ENCODE results near the gene LGALS8. TPM values are rescaled to one million over a fixed set of nuclear protein-coding genes. Genes with fewer than 3 reads are reported as not detected.

LGALS8 gene
- total and polyA plus RNA-seq, 2 donors (not counting 1 experiment from before 2014, with no cell fraction given), result 38.0 to 67.0 TPM

GRCh38 chr1:236590553-236591150 lies 66.9 kb downstream of the LGALS8 start:
- Histone ChIP-seq H4K20me1 (ENCODE audit: control insufficient read depth, insufficient read depth, low read length, poor library complexity, severe bottlenecking) (no peaks in the 10 kb centered on the region), H3K9ac (ENCODE audit: low read length) (no peak overlapping the region), H3K4me1 (ENCODE audit: control insufficient read depth in 2 of 2, insufficient read depth in 2 of 2, low read length in 2 of 2) (no peaks in the 10 kb centered on the region), H3K9me3 (ENCODE audit: control extremely low read depth in 1 of 3, control insufficient read depth in 2 of 3, insufficient read depth in 1 of 3, low read length in 2 of 3) (no peaks in the 10 kb centered on the region), H3K4me2 (replicated peaks; ENCODE audit: low read depth, low read length, poor library complexity, severe bottlenecking) (no peak overlapping the region), H3K36me3 (replicated peaks in 1 of 2; ENCODE audit: control extremely low read depth in 1 of 2, control insufficient read depth in 1 of 2, extremely low read depth in 1 of 2, insufficient read depth in 2 of 2, low read length in 1 of 2) (peaks cover 7 to 85% of the 10 kb centered on the region in 2 experiments), H3K27ac (ENCODE audit: low read length in 2 of 2) (no peak overlapping the region), H2AFZ (ENCODE audit: insufficient read depth, low read depth, low read length, poor library complexity, severe bottlenecking) (no peak overlapping the region), H3K27me3 (replicated peaks in 1 of 4; ENCODE audit: control extremely low read depth in 1 of 4, control insufficient read depth in 3 of 4, insufficient read depth in 4 of 4, low read length in 3 of 4) (no peaks in the 10 kb centered on the region), H3K79me2 (ENCODE audit: control insufficient read depth, insufficient read depth, low read length) (no peaks in the 10 kb centered on the region), H3K4me3 (ENCODE audit: control extremely low read depth in 1 of 5, extremely low read depth in 1 of 5, insufficient read depth in 1 of 5, low read depth in 2 of 5, low read length in 4 of 5) (no peak overlapping the region)
- ChIA-PET CTCF (no interaction called here), POLR2A (no interaction called here)
- DNase-seq (no peak), ATAC-seq (ENCODE audit: low read depth) (no peak)
- Mint-ChIP-seq H3K27me3 (no peaks in the 10 kb centered on the region), H3K9me3 (ENCODE audit: insufficient read depth) (no peaks in the 10 kb centered on the region), H3K4me3 (no peak overlapping the region), H3K27ac (no peak overlapping the region), H3K4me1 (no peaks in the 10 kb centered on the region)
- 83% methylated on average over 1 of the region's 2 CpGs for WGBS (ENCODE audit: insufficient coverage)
- intact Hi-C loops (cut with micrococcal nuclease), result no loop called here
- TF ChIP-seq CTCF (IDR thresholded peaks at IDR 0.05), result no peak
- no peak for TF ChIP-seq EZH2 (IDR thresholded peaks at IDR 0.05; ENCODE audit: borderline replicate concordance, insufficient read depth, low read depth, low read length, poor library complexity, severe bottlenecking)

GRCh38 chr1:236602171-236602570 lies 78.4 kb downstream of the LGALS8 start:
- Mint-ChIP-seq H3K4me3 (peak overlapping the region; percentile 99), H3K9me3 (ENCODE audit: insufficient read depth) (no peaks in the 10 kb centered on the region), H3K27me3 (no peaks in the 10 kb centered on the region), H3K27ac (no peak overlapping the region), H3K4me1 (peaks cover 32% of the 10 kb centered on the region)
- ChIA-PET POLR2A (no interaction called here), CTCF (interaction anchor here (1.1 kb wide), 1 partner anchor 9 kb away, joined by 4 read pairs; no protein-coding TSS in a partner anchor)
- peaks cover 42% of the 10 kb centered on the region for H3K79me2 ChIP-seq (ENCODE audit: control insufficient read depth, insufficient read depth, low read length)
- no peaks in the 10 kb centered on the region for H3K9me3 ChIP-seq (ENCODE audit: control extremely low read depth in 1 of 3, control insufficient read depth in 2 of 3, insufficient read depth in 1 of 3, low read length in 2 of 3)
- no peaks in the 10 kb centered on the region for H3K27me3 ChIP-seq (replicated peaks in 1 of 4; ENCODE audit: control extremely low read depth in 1 of 4, control insufficient read depth in 3 of 4, insufficient read depth in 4 of 4, low read length in 3 of 4)
- intact Hi-C loops (cut with micrococcal nuclease), result loop anchor here (5.0 to 10.0 kb wide), 2 partner anchors 960 to 1097 kb away; partner anchors contain the start of gene B3GALNT2
- H3K36me3 ChIP-seq (replicated peaks in 1 of 2; ENCODE audit: control extremely low read depth in 1 of 2, control insufficient read depth in 1 of 2, extremely low read depth in 1 of 2, insufficient read depth in 2 of 2, low read length in 1 of 2), result peaks cover 2 to 22% of the 10 kb centered on the region in 2 experiments
- H4K20me1 ChIP-seq (ENCODE audit: control insufficient read depth, insufficient read depth, low read length, poor library complexity, severe bottlenecking), result no peaks in the 10 kb centered on the region
- ATAC-seq (ENCODE audit: low read depth) (no peak), DNase-seq (no peak)
- no peak overlapping the region for H3K4me3 ChIP-seq (ENCODE audit: control extremely low read depth in 1 of 5, extremely low read depth in 1 of 5, insufficient read depth in 1 of 5, low read depth in 2 of 5, low read length in 4 of 5)
- TF ChIP-seq EZH2 (IDR thresholded peaks at IDR 0.05; ENCODE audit: borderline replicate concordance, insufficient read depth, low read depth, low read length, poor library complexity, severe bottlenecking), result no peak
- no peak for TF ChIP-seq CTCF (IDR thresholded peaks at IDR 0.05)
- peaks cover 15 to 16% of the 10 kb centered on the region in 2 donors for H3K4me1 ChIP-seq (ENCODE audit: control insufficient read depth in 2 of 2, insufficient read depth in 2 of 2, low read length in 2 of 2)
- no peak overlapping the region for H3K9ac ChIP-seq (ENCODE audit: low read length)
- H2AFZ ChIP-seq (ENCODE audit: insufficient read depth, low read depth, low read length, poor library complexity, severe bottlenecking), result no peak overlapping the region
- no peak overlapping the region for H3K27ac ChIP-seq (ENCODE audit: low read length in 2 of 2)
- H3K4me2 ChIP-seq (replicated peaks; ENCODE audit: low read depth, low read length, poor library complexity, severe bottlenecking), result no peak overlapping the region
